Measurements from ENCODE around the gene FBXO11.

DNA sequence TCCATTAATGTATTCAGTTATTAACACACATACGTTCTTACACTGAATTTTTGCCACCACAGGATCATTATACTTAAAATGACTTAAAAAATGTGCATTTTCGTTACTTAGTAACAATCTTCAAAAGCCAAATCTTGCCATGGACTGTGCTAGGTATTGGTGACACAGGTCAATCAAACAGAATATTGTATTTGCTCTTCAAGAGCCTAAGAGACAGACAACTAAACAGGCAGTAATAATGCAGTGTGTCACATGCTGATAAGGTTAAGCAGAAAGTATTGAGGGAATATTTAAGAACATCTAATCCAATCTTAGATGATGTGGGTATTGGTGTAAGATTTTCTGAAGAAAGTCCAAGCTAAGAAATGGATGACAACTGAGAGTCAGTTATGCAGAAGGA is 56.9 kb downstream of the FBXO11 start:
- no peak for TF ChIP-seq CTCF (IDR thresholded peaks at IDR 0.05)
- TF ChIP-seq NR3C1 (CRISPR knock-in tag; conservative IDR thresholded peaks at IDR 0.05; ENCODE audit: low read depth): no peak
- TF ChIP-seq, protein P1, sequence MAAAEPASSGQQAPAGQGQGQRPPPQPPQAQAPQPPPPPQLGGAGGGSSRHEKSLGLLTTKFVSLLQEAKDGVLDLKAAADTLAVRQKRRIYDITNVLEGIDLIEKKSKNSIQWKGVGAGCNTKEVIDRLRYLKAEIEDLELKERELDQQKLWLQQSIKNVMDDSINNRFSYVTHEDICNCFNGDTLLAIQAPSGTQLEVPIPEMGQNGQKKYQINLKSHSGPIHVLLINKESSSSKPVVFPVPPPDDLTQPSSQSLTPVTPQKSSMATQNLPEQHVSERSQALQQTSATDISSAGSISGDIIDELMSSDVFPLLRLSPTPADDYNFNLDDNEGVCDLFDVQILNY (CRISPR knock-in tag; IDR thresholded peaks at IDR 0.05): no peak
- no peak for TF ChIP-seq JUN (CRISPR knock-in tag; IDR thresholded peaks at IDR 0.05)
- TF ChIP-seq, protein P2, sequence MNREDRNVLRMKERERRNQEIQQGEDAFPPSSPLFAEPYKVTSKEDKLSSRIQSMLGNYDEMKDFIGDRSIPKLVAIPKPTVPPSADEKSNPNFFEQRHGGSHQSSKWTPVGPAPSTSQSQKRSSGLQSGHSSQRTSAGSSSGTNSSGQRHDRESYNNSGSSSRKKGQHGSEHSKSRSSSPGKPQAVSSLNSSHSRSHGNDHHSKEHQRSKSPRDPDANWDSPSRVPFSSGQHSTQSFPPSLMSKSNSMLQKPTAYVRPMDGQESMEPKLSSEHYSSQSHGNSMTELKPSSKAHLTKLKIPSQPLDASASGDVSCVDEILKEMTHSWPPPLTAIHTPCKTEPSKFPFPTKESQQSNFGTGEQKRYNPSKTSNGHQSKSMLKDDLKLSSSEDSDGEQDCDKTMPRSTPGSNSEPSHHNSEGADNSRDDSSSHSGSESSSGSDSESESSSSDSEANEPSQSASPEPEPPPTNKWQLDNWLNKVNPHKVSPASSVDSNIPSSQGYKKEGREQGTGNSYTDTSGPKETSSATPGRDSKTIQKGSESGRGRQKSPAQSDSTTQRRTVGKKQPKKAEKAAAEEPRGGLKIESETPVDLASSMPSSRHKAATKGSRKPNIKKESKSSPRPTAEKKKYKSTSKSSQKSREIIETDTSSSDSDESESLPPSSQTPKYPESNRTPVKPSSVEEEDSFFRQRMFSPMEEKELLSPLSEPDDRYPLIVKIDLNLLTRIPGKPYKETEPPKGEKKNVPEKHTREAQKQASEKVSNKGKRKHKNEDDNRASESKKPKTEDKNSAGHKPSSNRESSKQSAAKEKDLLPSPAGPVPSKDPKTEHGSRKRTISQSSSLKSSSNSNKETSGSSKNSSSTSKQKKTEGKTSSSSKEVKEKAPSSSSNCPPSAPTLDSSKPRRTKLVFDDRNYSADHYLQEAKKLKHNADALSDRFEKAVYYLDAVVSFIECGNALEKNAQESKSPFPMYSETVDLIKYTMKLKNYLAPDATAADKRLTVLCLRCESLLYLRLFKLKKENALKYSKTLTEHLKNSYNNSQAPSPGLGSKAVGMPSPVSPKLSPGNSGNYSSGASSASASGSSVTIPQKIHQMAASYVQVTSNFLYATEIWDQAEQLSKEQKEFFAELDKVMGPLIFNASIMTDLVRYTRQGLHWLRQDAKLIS (CRISPR knock-in tag; IDR thresholded peaks at IDR 0.05; ENCODE audit: borderline replicate concordance): no peak
- no peak for TF ChIP-seq FOXJ3 (CRISPR knock-in tag; IDR thresholded peaks at IDR 0.05; ENCODE audit: borderline replicate concordance)
